HCT116 (cell line): ENCODE measurements around the gene ERBB4. TPM values are rescaled to one million over a fixed set of nuclear protein-coding genes. Genes with fewer than 3 reads are reported as not detected.

Source experiments
- ATAC-seq: fragments of 200-7000 bp; cut with Tn5 transposase; 2 replicates; pipeline ENCODE4 v1.9.1; 2020; ENCODE audit warnings: mild to moderate bottlenecking, moderate library complexity
- BruUV-seq: library from RNA; stranded (reverse); fragments of 400-500 nt; replicated peaks from 2 replicates; lab custom pipeline; 2021; lab: Mats Ljungman, UMichigan
- CTCF ChIA-PET: fragments of 300-600 bp; sonication (Branson Sonifier 250); formaldehyde crosslinking; loops from one replicate; lab custom pipeline; 2021; ENCODE audit warnings: antibody characterized with exemption; lab: Charles Lee
- POLR2A ChIA-PET: fragments of 300-600, 350-600 bp; sonication (Branson Sonifier 250); formaldehyde crosslinking; loops from one replicate; lab custom pipeline; 2021; ENCODE audit warnings: antibody characterized with exemption; lab: Charles Lee
- RAD21 ChIA-PET, 2 experiments: fragments of 300-600 bp; sonication (Branson Sonifier 250); formaldehyde crosslinking; loops; one replicate each; lab custom pipeline; 2023; ENCODE audit warnings: low total read pairs in 2 of 2; ENCODE audit not compliant: uncharacterized antibody in 2 of 2, unreplicated experiment in 2 of 2, low non-redundant PET in 1 of 2; lab: Charles Lee
- DNase-seq: peaks from one replicate; pipeline ENCODE4 v3.0.0-alpha.2; 2010; ENCODE audit warnings: low read depth, low spot score
- H2AFZ ChIP-seq: fragments of 200-600 bp; shearing (Covaris generic), sonication (generic); 2 replicates; pipeline ENCODE4 v1.6.1; 2017; ENCODE audit warnings: low read depth, mixed run types, mixed read lengths, antibody characterized with exemption, low read length; ENCODE audit not compliant: poor library complexity, severe bottlenecking
- H3K27ac ChIP-seq: 2 replicates; pipeline ENCODE4 v1.5.1; 2012; ENCODE audit warnings: low read depth, low read length
- H3K27me3 ChIP-seq: fragments of 200-600 bp; sonication (generic); 2 replicates; pipeline ENCODE4 v1.6.1; 2016; ENCODE audit warnings: mixed run types, low read length, mixed read lengths; ENCODE audit not compliant: insufficient read depth
- H3K36me3 ChIP-seq, 2 experiments: fragments of 200-500 bp in 1 of 2; fragments of 200-600 bp in 1 of 2; sonication (Bioruptor generic) in 1 of 2; sonication (generic) in 1 of 2; 2 replicates each; pipeline versions ENCODE4 v1.5.1 to v1.6.1; 2014 to 2016; ENCODE audit warnings: low read length in 2 of 2, inconsistent platforms in 1 of 2, mixed read lengths in 1 of 2, mixed run types in 1 of 2; ENCODE audit not compliant: insufficient read depth in 2 of 2, control insufficient read depth in 1 of 2
- H3K4me1 ChIP-seq, 2 experiments: fragments of 200-600 bp in 1 of 2; sonication (generic) in 1 of 2; 2 replicates each; pipeline versions ENCODE4 v1.5.1 to v1.6.1; 2012 to 2017; ENCODE audit warnings: low read length in 2 of 2, inconsistent platforms in 1 of 2, mild to moderate bottlenecking in 1 of 2, mixed read lengths in 1 of 2, mixed run types in 1 of 2, moderate library complexity in 1 of 2; ENCODE audit not compliant: insufficient read depth in 2 of 2, control insufficient read depth in 1 of 2
- H3K4me2 ChIP-seq: fragments of 200-600 bp; sonication (generic); 2 replicates; pipeline ENCODE4 v1.6.1; 2017; ENCODE audit warnings: mixed run types, low read length, mixed read lengths
- H3K4me3 ChIP-seq, 2 experiments: fragments of 200-600 bp in 1 of 2; sonication (generic) in 1 of 2; replicated peaks in 1 of 2; 2 replicates each; pipeline ENCODE4 v1.5.1; 2011 to 2016; ENCODE audit warnings: low read length in 2 of 2, control low read depth in 1 of 2, low read depth in 1 of 2, mild to moderate bottlenecking in 1 of 2, mixed read lengths in 1 of 2, mixed run types in 1 of 2
- H3K79me2 ChIP-seq: fragments of 200-600 bp; sonication (generic); 2 replicates; pipeline ENCODE4 v1.6.1; 2017; ENCODE audit warnings: mild to moderate bottlenecking, mixed run types, low read length, moderate library complexity, mixed read lengths; ENCODE audit not compliant: insufficient read depth
- H3K9ac ChIP-seq: fragments of 200-600 bp; sonication (generic); 2 replicates; pipeline ENCODE4 v1.6.1; 2016; ENCODE audit warnings: low read length, mixed read lengths
- H3K9me2 ChIP-seq: fragments of 200-600 bp; sonication (generic), shearing (Covaris generic); 2 replicates; pipeline ENCODE4 v1.6.1; 2017; ENCODE audit warnings: mixed run types, mild to moderate bottlenecking, moderate library complexity; ENCODE audit not compliant: insufficient read depth
- H3K9me3 ChIP-seq, 2 experiments: fragments of 200-500 bp in 1 of 2; fragments of 200-600 bp in 1 of 2; sonication (Bioruptor generic) in 1 of 2; sonication (generic) in 1 of 2; 2 replicates each; pipeline ENCODE4 v1.6.1; 2014 to 2017; ENCODE audit warnings: low read length in 2 of 2, mixed read lengths in 2 of 2, inconsistent platforms in 1 of 2, low read depth in 1 of 2, mild to moderate bottlenecking in 1 of 2, mixed run types in 1 of 2, moderate library complexity in 1 of 2; ENCODE audit not compliant: control insufficient read depth in 1 of 2, insufficient read depth in 1 of 2
- H4K20me1 ChIP-seq: fragments of 200-600 bp; sonication (generic), shearing (Covaris generic); 2 replicates; pipeline ENCODE4 v1.6.1; 2017; ENCODE audit warnings: mixed run types, mild to moderate bottlenecking, moderate library complexity; ENCODE audit not compliant: insufficient read depth
- EGR1 ChIP-seq: IDR thresholded peaks from 2 replicates; pipeline ENCODE4 v1.6.1; 2012; ENCODE audit warnings: low read depth
- EZH2phosphoT487 ChIP-seq: fragments of 200-600 bp; IDR thresholded peaks from 2 replicates; pipeline ENCODE4 v1.6.1; 2018; ENCODE audit warnings: antibody characterized with exemption, borderline replicate concordance
- FOSL1 ChIP-seq: IDR thresholded peaks from 2 replicates; pipeline ENCODE4 v1.6.1; 2012; ENCODE audit warnings: low read depth
- POLR2A ChIP-seq: IDR thresholded peaks from 2 replicates; pipeline ENCODE4 v1.7.0; 2011; ENCODE audit warnings: borderline replicate concordance; ENCODE audit not compliant: insufficient read depth, insufficient read length; ENCODE audit errors: extremely low read depth
- RAD21 ChIP-seq: IDR thresholded peaks from 2 replicates; pipeline ENCODE4 v1.6.1; 2012; ENCODE audit warnings: low read depth, mild to moderate bottlenecking
- SRF ChIP-seq: IDR thresholded peaks from 2 replicates; pipeline ENCODE4 v1.6.1; 2012; ENCODE audit warnings: low read depth
- YY1 ChIP-seq: IDR thresholded peaks from 2 replicates; pipeline ENCODE4 v1.6.1; 2011; ENCODE audit warnings: low read length, low read depth, moderate library complexity, mild to moderate bottlenecking; ENCODE audit not compliant: insufficient replicate concordance; ENCODE audit errors: extremely low read depth
- ZNF274 ChIP-seq: fragments of 200-500 bp; sonication (Bioruptor generic); IDR thresholded peaks from 2 replicates; pipeline ENCODE4 v1.6.1; 2014; ENCODE audit warnings: mild to moderate bottlenecking, low read depth, low read length, inconsistent platforms
- intact Hi-C: fragments of 100-400 bp; cut with micrococcal nuclease; formaldehyde crosslinking; loops from 2 replicates; pipeline ENCODE4 v1.10.0; 2022
- total RNA-seq: library from RNA; stranded (reverse); gene quantifications from one replicate; pipeline ENCODE4 v1.2.1, GENCODE V29; 2021; ENCODE audit not compliant: unreplicated experiment
- TF ChIP-seq, protein P1 (sequence below): IDR thresholded peaks from 2 replicates; pipeline ENCODE4 v1.6.1; 2011; ENCODE audit warnings: mild to moderate bottlenecking, low read length, moderate library complexity; ENCODE audit not compliant: insufficient replicate concordance; ENCODE audit errors: extremely low read depth
- TF ChIP-seq, protein P2 (sequence below): IDR thresholded peaks from 2 replicates; pipeline ENCODE4 v1.6.1; 2012
- TF ChIP-seq, protein P3 (sequence below): IDR thresholded peaks from 2 replicates; pipeline ENCODE4 v1.6.1; 2012; ENCODE audit warnings: low read depth

The ERBB4 gene
- total RNA-seq, 1 experiment from 2014 or later = 0.10 TPM

DNA sequence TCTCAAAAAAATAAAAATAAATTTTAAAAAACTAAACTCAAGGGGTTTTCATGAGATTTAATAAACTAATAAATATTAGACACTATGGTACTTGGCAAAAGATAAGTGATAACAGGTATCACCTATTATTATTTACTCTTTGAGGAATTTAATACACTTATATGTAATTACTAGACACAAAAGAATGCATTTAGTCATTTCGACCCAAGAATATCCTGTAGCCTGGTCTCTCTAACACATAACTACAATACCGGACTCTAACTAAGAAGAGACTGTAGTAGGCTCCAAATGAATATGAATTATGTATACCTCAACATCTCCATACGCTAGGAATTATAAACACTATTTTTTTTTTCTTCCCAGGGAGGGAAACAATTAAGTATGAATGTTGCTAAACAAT, 1131.5 kb downstream of the ERBB4 start:
- TF ChIP-seq ZNF274 (no peak), RAD21 (no peak), YY1 (no peak), SRF (no peak), EZH2phosphoT487 (no peak)
- intact Hi-C loops = no loop called here
- CTCF ChIA-PET = no interaction called here

DNA sequence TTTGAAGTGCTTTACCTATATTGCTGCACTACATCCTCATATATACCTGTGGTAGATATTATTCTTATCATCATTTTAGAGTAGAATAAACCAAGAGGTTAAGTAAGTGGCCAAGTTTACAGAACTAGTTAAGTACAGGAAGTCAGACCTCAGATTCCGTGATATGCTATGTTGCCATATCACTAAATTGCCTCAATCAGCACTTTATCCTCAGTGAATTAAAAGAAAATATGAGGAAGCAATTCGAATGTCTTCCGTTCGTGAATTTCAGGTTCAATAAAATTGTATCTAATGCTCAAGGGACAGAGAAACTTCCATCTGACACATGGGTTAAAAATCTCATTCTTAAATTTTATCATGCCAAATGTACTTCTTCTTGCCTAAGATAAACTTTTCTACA, 1133.6 kb downstream of the ERBB4 start:
- Histone ChIP-seq H3K9me3 (no peaks in the 10 kb centered on the region), H3K9me2 (no peaks in the 10 kb centered on the region), H2AFZ (no peak overlapping the region), H3K27me3 (no peaks in the 10 kb centered on the region), H3K4me3 (no peak overlapping the region), H3K27ac (no peak overlapping the region), H3K79me2 (no peaks in the 10 kb centered on the region), H3K4me1 (no peaks in the 10 kb centered on the region), H4K20me1 (no peaks in the 10 kb centered on the region), H3K4me2 (no peak overlapping the region), H3K36me3 (no peaks in the 10 kb centered on the region), H3K9ac (no peak overlapping the region)
- ChIA-PET CTCF (no interaction called here), RAD21 (no interaction called here), POLR2A (no interaction called here)
- no peak for TF ChIP-seq EZH2phosphoT487
- no peak for TF ChIP-seq FOSL1
- TF ChIP-seq POLR2A = no peak
- TF ChIP-seq, protein P1, sequence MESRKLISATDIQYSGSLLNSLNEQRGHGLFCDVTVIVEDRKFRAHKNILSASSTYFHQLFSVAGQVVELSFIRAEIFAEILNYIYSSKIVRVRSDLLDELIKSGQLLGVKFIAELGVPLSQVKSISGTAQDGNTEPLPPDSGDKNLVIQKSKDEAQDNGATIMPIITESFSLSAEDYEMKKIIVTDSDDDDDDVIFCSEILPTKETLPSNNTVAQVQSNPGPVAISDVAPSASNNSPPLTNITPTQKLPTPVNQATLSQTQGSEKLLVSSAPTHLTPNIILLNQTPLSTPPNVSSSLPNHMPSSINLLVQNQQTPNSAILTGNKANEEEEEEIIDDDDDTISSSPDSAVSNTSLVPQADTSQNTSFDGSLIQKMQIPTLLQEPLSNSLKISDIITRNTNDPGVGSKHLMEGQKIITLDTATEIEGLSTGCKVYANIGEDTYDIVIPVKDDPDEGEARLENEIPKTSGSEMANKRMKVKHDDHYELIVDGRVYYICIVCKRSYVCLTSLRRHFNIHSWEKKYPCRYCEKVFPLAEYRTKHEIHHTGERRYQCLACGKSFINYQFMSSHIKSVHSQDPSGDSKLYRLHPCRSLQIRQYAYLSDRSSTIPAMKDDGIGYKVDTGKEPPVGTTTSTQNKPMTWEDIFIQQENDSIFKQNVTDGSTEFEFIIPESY = no peak
- TF ChIP-seq, protein P2, sequence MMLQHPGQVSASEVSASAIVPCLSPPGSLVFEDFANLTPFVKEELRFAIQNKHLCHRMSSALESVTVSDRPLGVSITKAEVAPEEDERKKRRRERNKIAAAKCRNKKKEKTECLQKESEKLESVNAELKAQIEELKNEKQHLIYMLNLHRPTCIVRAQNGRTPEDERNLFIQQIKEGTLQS = no peak
- TF ChIP-seq EGR1 = no peak
- no peak for TF ChIP-seq SRF
- TF ChIP-seq, protein P3, sequence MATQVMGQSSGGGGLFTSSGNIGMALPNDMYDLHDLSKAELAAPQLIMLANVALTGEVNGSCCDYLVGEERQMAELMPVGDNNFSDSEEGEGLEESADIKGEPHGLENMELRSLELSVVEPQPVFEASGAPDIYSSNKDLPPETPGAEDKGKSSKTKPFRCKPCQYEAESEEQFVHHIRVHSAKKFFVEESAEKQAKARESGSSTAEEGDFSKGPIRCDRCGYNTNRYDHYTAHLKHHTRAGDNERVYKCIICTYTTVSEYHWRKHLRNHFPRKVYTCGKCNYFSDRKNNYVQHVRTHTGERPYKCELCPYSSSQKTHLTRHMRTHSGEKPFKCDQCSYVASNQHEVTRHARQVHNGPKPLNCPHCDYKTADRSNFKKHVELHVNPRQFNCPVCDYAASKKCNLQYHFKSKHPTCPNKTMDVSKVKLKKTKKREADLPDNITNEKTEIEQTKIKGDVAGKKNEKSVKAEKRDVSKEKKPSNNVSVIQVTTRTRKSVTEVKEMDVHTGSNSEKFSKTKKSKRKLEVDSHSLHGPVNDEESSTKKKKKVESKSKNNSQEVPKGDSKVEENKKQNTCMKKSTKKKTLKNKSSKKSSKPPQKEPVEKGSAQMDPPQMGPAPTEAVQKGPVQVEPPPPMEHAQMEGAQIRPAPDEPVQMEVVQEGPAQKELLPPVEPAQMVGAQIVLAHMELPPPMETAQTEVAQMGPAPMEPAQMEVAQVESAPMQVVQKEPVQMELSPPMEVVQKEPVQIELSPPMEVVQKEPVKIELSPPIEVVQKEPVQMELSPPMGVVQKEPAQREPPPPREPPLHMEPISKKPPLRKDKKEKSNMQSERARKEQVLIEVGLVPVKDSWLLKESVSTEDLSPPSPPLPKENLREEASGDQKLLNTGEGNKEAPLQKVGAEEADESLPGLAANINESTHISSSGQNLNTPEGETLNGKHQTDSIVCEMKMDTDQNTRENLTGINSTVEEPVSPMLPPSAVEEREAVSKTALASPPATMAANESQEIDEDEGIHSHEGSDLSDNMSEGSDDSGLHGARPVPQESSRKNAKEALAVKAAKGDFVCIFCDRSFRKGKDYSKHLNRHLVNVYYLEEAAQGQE = no peak
- no TSS peak for BruUV-seq
- intact Hi-C loops = no loop called here
- DNase-seq (no peak), ATAC-seq (no peak)

More for the DNA sequence above, 1131.5 kb downstream of the ERBB4 start:
- ATAC-seq = no peak
- Histone ChIP-seq H3K4me2 (no peak overlapping the region), H3K27ac (no peak overlapping the region), H3K27me3 (no peaks in the 10 kb centered on the region), H3K36me3 (no peaks in the 10 kb centered on the region), H3K9me3 (no peaks in the 10 kb centered on the region), H3K9ac (no peak overlapping the region), H3K79me2 (no peaks in the 10 kb centered on the region), H3K4me1 (no peaks in the 10 kb centered on the region), H3K9me2 (no peaks in the 10 kb centered on the region), H2AFZ (no peak overlapping the region), H3K4me3 (no peak overlapping the region), H4K20me1 (no peaks in the 10 kb centered on the region; the same call in 1 of the 2 replicates)
- DNase-seq = no peak
- ChIA-PET RAD21 (no interaction called here), POLR2A (no interaction called here)
- no TSS peak for BruUV-seq
